GM18951 (cell line): Measurements from ENCODE around the gene RAD51B.

Experiments
- POLR2A ChIP-seq: IDR thresholded peaks from 4 replicates; pipeline ENCODE4 v1.6.1; 2011; ENCODE audit warnings: mild to moderate bottlenecking; ENCODE audit not compliant: insufficient read length, insufficient read depth; ENCODE audit errors: extremely low read depth
- in situ Hi-C: fragments of 300-500 bp; cut with MboI; formaldehyde crosslinking; loops from one replicate; pipeline ENCODE4 v1.12.0; 2022; ENCODE audit warnings: low sequenced_read_pairs, mixed read lengths, inconsistent platforms; ENCODE audit not compliant: unreplicated experiment

The RAD51B gene

GRCh38 chr14:68707482-68707881 is 887.9 kb downstream of the RAD51B start:
- no peak for TF ChIP-seq POLR2A
- in situ Hi-C loops: no loop called here

- no peak for TF ChIP-seq POLR2A
- in situ Hi-C loops: no loop called here
Measured at GRCh38 chr14:68708343-68708742, 888.8 kb downstream of the RAD51B start.

- TF ChIP-seq POLR2A: no peak
- in situ Hi-C loops: no loop called here
Measured at GRCh38 chr14:68709007-68709406, 889.4 kb downstream of the RAD51B start.

DNA sequence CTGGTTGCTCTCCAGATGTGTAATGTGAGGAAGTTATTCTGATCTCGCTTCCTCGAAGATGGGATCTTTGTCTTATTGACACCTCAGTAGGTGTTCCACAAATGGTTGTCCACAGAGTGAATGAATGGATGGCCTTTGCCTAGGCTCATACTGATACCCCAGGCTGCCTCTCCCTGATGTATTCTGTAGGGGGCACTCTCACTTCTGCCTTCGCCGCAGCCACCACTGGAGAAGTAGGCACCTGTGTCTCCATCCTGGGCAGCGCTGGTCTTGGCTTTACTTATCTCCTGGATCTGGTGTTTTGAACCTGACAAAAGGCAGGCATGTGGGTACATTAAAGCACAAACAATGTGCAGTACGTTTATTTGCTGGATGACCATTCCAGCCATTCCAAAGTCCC is 891.2 kb downstream of the RAD51B start:
- no peak for TF ChIP-seq POLR2A
- in situ Hi-C loops: no loop called here

DNA sequence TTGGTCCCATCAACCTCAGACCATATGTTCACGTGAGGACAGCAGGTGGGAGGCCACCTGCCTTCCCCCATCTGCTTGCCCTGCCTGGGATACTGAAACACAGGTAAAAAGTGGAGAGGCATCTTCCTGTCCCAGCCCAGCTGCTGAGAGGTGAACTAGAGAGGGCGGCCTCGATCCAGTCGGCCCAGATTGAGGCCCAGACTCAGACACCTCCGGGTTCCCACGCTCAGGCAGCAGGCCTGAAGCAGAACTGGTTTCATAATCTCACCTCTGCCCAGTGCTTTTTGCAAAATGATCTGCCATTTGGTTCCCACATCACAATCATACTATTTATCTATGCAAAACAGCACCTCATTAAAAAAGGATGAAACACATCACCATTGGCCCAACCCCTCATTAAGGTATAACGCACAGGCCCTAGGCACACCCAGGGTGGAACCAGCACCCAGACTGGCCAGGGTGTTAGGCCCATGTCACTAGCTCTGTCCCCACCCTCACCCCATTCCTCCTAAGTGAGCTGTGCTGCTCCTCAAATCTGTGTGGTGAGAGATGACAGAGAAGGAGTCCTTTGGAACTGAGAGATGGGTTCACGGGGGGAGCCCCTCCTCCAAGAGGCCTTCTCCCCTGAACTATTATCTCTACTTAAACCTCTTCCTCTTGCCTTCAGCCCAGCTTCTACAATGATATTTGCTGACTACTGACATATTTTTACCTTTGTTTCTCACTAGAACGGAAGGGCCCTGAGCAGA is 892.2 kb downstream of the RAD51B start:
- in situ Hi-C loops: no loop called here
- TF ChIP-seq POLR2A: no peak

DNA sequence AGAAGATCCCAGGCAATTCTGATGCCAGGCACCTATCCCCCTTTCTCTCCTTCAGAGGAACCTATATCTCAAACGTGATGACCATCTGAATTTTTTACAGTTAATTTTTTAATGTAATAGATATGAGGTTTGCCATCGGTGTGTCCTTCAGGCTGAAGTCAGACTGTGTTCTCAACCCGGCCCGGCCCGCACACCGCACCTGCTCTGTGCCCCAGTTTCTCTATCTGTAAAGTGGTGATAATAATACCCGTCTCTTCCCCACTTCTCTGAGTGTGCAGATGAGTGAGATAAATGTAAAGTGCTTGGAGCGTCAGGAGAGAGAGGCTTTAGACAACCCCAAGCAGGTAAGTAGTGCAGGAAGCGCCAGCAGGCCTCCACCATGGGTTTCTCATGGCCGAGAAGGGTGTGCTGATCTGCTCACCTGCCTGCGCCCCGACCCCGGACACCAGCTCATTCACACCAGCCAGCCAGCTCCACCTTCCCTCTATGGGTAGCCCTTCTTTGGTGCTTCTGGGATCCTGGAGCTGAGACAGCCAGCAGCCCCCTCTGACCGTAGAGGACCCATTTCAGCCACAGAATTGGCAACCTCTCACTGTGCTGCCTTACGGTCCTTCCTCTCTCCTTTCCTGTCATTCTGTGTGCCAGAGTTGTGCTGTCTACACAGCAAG is 893.3 kb downstream of the RAD51B start:
- TF ChIP-seq POLR2A: no peak
- in situ Hi-C loops: no loop called here

GRCh38 chr14:68713782-68714181 is 894.2 kb downstream of the RAD51B start:
- in situ Hi-C loops: no loop called here
- TF ChIP-seq POLR2A: no peak

- TF ChIP-seq POLR2A: no peak
- in situ Hi-C loops: no loop called here
Measured at GRCh38 chr14:68714991-68715924, 895.7 kb downstream of the RAD51B start.

DNA sequence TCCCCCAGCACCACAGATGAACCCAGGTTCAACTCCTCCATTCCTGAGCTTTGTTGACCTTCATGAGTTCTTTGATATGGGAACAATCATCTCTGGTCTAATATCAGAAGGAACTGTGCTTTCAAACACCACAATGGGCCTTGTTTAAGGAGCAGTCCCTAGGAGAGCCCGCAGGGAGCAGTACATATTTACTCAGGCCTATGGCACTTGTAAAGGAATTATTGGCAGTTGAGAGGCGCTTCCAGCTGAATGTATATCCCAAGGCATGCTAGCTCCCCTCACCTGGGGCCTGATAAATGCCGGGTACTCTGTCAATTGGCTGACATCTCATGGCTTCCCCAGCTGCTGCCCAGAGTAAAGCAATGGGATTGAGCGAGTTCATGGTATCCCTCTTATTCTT is 897.1 kb downstream of the RAD51B start:
- TF ChIP-seq POLR2A: no peak
- in situ Hi-C loops: no loop called here

DNA sequence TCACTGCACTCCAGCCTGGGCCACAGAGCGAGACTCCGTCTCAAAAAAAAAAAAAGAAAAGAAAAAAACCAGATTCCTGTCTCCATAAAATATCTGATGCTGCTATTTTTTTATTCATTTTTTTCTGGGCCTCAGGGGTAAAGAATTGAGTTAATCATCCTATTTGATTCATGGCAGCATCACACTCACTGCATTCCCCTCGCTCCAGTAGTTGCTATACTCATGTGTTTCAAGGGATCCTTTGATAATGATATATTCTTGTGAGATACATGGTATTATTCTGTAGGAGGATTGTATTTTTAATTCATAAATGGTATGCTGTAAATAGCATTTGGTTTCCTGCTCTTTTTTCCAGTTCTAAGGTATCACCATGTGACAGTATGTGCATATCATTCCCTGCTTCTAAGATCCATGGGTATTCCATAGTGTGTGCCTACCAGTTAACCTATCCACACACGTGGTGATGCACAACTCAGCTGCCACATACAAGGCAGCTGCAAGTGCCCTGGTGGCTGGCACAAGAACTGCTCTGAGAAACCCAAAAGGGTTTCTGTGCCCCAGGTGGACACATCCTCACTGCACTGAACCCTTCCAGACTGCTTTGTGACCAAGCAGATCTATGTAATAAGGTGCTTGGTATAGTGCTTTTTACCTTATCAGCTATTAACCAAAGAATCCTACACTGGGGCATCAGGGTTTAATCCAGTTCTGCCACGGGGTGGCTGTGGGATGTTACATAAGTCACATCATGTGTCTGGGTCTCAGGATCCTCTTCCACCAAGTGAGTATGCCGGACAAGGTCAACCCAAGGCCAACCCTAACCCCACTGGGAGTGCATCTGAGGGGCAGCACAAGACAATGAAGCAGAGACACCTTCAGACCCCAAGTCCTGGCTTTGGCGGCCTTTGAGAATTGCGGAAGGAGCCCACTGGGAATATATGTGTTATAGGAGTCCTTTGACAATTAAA is 898.7 kb downstream of the RAD51B start:
- TF ChIP-seq POLR2A: no peak
- in situ Hi-C loops: no loop called here

DNA sequence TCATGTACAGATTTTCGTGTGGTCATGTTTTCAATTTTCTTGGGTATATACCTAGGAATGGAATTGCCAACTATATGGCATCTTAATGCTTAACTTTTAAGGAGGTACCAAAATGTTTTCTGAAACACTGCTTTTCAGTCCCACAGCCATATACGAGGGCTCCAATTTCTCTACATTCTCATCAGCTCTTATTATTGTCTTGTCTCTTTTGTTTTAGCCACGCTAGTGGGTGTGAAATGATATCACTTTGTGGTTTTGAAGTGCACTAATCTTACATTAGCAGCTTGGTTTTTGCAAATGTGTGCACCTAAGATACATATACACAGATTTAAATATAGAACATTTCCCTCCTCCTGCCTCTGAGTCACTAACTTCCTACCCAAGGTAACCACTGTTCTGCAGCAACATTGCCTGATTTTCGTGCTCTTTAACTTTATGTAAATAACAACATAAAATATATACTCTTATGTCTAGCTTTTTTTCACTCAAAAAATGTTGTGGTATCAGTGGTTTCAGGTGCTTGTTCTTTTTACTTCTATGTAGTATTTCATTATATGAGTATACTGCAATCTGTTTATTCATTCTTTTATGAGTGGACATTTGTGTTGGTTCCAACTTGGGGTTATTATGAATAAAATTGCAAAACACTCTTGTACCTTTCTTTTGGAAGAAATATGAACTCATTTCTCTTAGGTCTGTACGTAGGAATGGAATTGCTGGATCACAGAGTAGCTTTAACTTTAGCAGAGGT is 900.2 kb downstream of the RAD51B start:
- in situ Hi-C loops: no loop called here
- no peak for TF ChIP-seq POLR2A

DNA sequence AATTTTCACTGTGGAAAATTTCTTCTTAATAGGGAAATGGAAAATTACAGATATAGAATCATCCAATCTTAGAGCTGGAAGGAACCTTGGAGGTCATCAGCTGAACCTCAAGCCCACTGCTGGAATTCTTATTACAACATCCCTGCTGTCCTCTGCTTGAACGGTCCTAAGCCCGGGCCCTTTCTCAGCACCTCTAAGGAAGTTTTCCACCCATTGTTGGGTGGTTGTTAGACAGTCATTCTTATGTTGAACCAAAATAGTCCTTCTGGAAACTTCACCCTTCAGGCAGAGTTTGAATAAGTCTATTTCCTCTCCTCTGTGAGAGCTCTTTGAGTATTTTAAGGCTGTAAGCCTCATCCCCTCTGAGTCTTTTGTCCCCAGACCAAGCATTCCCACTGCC is 902.6 kb downstream of the RAD51B start:
- in situ Hi-C loops: no loop called here
- no peak for TF ChIP-seq POLR2A
